Stimulated activated CD4-positive, alpha-beta T cell treated with anti-CD3 and anti-CD28 coated beads, Interleukin-2, amount 100 ng/mL, for 48 hours (primary cell): ENCODE results near the gene TK1.
"Not testable (repeated sequence)": the region's sequence is repeated elsewhere in the genome, so short reads cannot be mapped to it uniquely, and the experiment has no call there.

Experiments
- DNase-seq, 2 donors: peaks; one replicate each; pipeline ENCODE4 v3.0.0-alpha.2; 2020

TK1 gene

DNA sequence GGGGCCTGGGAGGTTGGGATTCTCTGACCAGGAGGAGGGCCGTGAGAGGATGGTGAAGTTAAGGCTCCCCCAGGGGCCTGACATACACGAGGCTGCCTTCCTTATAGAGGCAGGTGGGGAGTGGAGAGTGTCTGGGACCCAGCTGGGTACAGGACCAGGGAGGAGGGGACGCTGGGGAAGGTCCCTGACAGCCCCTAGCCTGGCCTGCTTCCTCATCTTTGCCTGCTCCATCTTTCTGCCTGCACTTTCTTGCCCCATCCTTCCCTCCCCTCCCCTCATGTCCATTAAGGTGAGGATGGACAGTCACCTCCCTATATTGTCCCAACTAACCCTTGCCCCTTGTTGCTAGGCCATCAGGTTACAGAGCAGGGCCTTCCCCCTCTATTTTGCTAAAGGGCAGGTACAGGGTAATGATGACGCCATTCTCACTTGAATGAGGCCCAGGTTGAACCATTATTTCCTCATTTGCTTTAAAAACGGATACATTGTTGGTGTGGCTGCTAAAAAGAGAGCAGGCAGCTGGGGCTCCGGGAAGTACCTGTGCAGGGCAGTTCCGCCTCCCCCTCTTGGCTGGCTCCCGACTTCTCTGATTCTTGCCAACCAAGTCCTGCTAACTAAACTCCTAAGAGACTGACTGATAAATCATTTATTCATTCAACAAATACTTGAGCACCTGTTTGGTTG lies 39.4 kb downstream of the TK1 start:
- no peak for DNase-seq

DNA sequence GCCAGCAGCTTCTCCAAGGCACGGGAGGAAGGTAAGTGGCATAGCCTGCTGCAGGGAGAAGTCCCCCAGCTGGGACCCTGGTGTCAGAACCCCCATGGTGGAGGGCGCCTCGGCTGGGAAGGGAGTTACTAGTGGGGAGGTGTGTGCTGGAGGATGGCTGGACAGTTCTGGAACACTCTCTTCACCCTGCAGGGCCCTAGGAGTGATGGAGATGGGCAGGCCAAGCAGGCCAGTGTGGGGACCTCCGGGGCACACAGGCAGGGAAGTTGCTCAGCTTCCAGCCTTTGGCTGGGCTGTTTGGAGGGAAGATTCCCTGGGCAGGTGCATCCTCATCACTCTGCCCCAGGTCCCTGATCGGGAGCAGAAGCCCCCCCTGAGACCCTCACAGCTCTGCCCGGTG lies 40.0 kb downstream of the TK1 start:
- DNase-seq = no peak

DNA sequence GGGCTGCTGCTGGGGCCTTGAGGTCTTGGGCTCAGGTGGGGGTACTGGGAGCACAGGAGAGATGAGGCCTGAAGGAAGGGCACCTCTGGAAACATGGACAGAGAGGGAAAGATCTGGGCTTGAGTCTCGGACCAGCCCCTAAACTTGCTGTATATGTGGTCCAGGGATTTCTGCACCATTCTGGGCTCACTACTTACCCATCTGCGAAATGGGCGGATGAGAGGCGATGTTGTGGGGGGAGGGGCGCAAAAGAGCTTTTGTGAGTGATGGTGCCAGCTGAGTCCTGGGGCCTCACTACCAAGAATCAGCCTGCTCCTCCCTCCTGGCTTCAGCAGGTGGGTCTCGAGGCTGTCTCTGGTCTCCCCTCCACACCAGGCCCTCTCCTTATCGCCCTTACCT lies 40.4 kb downstream of the TK1 start:
- DNase-seq = no peak

DNA sequence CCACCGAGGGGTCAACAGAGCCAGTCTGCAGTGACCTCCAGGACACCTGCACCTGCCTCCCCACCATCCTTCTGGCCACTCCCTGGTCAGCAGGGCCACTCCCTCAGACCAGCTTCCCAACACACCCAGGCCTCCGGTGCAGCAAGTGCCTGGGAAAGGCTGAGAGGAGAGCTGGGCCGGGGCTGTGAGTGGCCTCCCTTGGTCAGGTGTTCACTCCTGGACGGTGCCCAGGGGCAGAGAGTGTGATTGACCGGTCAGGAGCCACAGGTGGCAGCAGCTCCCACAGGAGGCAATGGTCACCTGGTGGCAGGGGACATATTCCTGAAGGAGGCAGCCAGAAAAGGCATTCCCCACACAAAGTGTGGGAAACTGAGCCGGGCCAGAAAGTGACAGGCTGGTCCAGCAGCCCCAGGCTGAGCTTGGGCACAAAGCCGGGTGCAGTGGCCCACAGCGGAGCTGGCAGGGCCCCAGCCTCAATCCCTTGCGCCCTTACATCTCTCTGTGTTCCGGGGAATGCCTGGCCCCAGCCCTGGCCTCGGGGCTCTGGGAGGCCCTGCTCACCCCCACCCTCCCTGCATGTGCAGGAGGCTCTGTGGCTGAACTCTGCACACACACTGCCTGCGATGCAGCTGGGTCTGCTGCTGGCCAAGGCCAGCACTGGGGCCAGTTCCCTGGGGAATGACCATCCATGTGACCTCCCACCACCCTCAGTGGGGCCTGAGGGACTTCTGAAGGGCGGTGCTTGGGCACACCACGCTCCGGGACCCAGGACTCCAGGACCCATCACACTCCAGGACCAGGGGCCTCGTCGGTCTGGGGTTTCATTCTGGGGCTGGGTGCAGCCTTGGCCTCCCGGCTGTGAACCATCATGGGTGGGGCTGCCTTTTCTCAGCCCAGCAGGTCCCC lies 41.9 kb downstream of the TK1 start:
- DNase-seq = no peak

DNA sequence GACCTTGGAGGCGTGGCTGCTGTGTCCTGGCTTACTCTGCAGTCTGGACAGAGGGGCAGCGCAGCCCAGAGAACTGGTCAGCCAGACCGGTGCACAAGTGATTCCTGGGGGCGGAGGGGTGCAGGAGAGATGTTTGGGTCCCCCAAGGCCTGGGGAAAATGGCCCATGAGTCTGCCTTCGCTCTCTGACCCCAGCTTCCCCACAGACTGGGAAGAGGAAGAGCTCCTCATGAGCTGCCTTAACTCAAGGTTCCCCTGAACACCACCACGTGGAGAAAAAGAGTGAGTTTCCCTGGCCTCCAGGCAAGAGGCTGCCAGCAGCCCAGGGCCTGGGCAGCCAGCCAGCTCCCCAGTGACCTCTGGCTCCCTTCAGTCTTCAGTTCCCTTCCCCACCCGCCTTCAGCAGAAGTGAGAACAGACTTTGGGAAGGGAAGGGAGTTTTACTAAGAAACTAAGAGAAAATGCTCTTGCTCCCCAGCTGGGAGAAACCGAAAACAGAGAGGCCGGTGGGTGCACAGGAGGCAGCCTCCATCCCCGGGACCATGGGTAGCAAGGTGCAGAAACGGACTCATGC lies 42.6 kb downstream of the TK1 start:
- no peak for DNase-seq

DNA sequence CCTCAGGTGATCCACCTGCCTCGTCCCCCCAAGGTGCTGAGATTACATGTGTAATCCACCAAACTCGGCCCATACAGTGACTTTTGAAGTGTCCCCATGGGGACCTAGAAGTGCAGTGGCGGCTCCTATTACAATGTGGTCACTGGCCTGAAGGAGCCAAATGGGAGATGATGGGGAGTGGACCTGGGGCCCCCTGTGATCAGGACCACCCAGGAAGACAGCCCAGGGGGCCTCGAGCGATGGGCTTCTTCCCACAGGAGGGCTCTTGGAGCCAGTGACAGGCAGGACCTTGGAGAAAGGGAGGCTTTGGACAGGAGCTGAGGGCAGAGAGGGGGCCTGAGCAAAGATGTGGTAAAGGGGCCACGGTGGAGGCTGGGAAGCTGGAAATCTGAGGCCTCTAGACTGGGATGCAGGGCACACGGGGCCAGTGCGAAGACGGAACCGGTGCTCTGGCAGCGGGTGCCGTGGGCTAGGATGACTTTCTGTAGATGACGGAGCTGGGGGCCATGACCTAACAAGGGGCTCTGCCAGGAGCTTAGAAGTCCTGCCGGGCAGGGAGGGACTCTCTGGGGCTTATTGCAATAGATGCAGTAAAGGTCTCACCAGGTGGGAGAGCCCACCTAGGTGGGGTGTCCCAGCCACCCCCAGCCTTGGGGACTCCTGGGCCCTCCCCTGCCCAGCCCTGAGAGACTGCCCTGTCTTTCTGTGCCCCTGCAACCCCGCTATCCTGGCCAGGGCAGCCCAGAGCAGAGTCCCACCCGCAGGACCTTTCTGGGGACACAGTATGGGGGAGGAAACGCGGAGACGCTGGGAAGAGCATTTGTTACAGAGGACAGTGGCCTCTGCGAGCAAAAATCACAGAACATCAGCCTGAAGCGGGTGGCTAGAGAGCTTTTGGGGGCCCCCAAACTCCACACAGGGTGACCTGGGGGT lies 43.4 kb downstream of the TK1 start:
- DNase-seq = no peak

DNA sequence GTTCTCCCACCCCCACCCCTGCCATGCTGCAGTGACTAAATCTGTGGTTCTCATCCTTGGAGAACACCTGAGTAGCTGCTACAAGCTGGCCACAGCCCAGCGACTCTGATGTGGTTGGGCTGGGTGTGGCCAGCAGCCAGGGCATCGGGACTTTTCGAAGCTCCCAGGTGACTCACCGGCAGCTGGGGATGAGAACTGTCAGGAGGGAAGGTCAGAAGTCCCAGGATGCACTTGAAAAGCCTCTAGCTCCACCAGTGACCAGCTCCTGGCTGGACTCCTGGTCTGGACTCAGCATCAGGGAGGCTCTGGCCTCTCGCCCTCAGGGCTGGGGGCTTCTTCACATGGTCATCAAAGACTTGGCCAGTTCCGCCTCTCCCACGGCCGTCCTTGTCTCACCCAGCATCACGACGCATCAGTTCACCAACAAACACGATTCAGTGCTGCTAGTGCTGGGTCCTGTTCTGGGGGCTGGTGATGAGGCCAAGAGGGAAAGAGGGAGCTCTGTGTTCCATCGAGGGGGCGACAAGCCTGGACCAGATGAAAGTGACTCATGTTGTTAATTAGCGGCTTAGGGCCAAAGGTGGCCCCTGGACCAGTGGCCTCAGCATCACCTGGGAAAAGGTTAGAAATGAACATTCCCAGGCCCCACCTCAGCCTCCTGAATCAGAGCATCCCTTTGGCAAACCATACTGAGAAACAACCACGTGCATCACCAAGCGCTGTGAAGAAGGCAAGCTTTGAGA lies 44.6 kb downstream of the TK1 start:
- no peak for DNase-seq

DNA sequence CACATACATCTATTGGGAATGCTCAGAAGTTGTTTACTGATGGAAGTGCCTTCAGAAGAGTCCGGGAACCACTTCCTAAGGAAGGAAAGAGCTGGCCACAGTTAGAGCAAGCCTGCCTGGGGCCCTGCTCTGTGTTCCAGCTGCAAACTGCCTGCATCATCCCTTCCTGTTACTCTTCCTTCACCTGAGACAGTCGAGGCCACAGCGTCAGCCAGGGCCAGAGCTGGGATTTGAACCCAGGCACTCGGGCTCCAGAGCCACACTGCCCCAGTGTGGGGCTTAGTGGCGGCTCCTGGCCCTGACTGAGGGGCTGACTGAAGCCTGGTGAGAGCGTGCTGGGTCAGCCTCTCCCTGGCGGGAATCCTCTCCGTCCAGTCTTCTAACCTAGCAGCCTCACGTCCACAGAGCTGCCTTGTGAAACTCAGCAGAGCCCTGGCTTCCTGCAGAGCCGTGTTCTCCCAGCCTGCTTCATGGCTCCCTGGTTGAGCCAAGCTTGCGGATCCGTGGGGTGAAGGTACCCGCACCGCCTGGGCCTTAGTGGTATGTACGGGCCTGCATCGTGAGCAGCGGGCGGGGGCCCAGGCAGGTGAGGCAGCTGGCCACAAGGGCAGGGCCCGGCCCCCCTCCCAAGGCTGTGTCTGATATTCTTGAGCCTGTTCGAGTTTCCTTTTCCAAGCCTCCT lies 45.3 kb downstream of the TK1 start:
- no peak for DNase-seq

DNA sequence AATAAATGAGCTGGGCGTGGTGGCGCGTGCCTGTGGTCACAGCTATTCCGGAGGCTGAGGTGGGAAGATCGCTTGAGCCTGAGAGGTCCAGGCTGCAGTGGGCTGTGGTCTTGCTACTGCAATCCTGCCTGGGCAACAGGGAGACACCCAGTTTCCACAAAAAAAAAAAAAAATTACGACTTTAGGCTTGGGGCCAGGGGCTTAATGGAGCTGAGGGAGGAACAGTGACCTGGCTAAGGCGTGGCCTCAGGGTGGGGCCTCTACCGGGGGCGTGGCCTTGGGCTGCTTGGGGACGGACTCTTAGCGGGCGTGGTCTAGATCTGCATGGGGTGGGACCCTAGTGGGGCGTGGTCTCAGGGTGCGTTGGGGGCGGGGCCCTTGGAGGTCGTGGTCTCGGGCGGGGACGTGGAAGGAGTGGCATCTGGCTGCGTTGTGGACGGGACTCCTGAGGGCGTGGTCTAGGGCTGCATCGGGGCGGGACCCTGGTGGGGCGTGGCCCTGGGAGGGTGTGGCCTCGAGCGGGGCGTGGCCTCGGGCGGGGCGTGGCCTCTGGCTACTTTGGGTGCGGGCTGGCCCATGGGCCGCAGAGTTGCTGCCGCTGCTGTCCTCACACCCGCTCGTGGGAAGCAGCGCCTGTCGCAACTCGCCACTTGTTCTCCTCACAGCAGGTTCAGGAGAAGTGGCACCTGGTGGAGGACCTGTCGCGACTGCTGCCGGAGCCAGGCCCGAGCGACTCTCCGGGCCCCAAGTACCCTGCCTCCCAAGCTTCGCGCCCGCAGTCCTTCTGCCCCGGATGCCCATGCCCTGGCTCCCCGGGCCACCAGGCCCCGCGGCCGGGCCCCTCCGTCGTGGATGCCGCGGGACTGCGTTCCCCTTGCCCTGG lies 46.4 kb downstream of the TK1 start:
- peak; percentile 92 to 98 for DNase-seq

DNA sequence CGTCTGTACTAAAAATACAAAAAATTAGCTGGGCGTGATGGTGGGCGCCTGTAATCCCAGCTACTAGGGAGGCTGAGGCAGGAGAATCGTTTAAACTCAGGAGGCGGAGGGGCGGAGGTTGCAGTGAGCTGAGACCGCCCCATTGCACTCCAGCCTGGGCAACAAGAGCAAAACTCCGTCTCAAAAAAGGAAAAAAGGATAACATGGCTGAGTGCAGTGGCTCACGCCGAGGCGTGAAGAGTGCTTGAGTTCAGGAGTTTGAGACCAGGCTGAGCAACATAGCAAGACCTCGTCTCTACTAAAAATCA lies 47.0 kb downstream of the TK1 start:
- not testable (repeated sequence) for DNase-seq

DNA sequence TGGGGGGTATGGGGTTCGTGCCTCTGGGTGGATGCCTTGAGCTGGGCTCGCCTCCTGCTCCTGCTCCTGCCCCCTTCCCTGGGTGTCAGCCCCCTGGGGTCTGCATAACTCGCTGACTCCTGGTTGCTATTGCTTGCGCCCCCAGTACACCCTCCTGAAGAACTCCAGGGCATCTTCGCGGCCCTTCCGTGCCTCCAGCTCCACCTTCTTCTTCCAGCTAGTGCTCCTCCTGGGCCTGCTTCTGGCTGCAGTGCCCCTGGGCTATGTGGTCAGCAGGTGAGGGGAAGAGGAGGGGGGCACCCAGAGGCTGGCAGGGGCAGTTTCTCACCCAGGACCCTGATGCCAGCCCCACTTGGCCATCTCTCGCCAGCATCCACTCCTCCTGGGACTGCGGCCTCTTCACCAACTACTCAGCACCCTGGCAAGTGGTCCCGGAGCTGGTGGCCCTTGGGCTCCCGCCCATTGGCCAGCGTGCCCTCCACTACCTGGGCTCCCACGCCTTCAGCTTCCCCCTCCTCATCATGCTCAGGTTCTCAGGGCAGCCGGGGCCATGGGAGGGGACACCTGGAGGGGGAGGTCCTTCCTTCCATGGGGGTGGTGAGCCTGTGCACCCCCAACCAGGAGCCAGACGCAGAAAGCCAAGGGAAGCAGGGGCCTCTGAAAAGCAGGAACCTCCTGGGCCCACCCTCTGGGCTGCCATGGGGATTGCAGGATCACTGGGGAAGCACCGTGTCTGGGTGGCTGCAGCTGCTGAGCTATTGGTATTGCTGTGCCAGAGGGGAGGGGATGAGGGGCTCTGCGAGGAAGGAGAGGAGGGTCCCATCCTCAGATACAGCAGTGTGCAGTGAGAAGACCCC lies 48.4 kb downstream of the TK1 start:
- DNase-seq = no peak

DNA sequence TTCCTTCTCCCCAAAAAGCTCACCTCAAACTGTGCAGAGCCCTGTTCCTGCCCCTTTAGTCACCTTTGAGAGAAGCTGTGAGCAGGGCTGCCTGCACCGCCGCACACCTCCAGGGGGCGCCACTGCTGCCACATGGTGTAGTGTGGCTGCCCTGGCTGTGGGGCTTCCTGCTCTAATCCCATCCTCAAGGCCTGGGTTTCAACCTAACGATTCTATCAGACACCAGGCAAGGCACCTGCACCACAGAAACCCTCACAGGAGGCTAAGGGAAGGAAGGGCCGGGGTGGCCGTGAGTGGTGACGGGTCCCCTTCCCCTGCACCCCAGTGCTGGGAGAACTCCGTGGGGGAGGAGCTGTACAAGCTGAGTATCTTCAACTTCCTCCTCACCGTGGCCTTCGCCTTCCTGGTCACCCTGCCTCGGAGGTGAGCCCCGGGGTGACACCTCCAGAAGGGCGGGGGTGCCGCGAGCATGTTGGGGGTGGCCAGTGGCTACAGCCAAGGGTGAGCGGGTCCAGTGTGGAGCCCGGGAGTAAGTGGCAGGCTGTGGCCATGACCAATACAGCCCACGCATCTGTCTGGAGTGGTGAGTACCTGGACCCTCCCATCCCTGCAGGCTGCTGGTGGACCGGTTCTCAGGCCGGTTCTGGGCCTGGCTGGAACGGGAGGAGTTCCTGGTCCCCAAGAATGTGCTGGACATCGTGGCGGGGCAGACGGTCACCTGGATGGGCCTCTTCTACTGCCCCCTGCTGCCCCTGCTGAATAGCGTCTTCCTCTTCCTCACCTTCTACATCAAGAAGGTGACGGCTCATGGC lies 49.3 kb downstream of the TK1 start:
- peak in 1 of 2 donors; percentile 52 for DNase-seq

DNA sequence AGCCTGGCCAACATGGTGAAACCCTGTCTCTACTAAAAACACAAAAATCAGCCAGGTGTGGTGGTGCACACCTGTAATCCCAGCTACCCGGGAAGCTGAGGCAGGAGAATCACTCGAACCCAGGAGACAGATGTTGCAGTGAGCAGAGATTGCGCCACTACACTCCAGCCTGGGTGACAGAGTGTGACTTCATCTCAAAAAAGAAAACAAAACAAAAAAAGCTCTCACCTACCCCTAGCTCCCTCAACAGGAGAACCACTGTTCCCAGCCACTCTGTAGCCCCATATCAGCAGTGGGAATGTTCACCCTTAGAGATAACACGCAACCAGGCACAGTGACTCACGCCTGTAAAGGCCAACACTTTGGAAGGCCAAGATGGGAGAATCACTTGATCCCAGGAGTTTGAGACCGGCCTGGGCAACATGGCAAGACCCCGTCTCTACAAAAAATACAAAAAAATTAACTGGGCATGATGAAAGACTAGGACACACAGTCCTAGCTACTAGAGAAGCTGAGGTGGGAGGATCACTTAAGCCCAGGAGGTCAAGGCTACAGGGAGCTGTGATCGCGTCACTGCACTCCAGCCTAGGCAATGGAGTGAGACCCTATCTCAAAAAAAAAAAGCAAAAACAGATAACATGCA lies 50.9 kb downstream of the TK1 start:
- no peak for DNase-seq

DNA sequence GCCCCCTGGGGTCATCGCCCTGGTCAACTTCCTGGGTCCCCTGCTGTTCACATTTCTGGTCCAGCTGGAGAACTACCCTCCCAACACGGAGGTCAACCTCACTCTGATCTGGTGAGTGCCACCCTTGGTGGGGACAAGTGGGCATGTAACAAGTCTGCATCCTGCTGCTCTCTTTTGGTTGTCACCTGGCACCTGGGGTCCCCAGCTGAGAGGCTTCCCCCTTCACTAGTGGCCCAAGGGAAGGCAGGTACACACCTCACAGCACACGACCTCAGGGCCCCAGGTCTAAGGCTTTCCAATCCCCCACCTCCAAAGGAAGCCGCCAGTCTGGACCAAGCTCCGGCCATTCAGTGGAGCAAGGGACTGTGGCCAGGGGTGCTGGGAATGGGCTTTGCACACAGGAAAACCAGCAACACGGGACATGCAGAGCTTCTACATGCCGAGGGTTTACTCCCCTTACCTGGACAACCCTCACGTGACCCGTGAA lies 51.9 kb downstream of the TK1 start:
- no peak for DNase-seq

DNA sequence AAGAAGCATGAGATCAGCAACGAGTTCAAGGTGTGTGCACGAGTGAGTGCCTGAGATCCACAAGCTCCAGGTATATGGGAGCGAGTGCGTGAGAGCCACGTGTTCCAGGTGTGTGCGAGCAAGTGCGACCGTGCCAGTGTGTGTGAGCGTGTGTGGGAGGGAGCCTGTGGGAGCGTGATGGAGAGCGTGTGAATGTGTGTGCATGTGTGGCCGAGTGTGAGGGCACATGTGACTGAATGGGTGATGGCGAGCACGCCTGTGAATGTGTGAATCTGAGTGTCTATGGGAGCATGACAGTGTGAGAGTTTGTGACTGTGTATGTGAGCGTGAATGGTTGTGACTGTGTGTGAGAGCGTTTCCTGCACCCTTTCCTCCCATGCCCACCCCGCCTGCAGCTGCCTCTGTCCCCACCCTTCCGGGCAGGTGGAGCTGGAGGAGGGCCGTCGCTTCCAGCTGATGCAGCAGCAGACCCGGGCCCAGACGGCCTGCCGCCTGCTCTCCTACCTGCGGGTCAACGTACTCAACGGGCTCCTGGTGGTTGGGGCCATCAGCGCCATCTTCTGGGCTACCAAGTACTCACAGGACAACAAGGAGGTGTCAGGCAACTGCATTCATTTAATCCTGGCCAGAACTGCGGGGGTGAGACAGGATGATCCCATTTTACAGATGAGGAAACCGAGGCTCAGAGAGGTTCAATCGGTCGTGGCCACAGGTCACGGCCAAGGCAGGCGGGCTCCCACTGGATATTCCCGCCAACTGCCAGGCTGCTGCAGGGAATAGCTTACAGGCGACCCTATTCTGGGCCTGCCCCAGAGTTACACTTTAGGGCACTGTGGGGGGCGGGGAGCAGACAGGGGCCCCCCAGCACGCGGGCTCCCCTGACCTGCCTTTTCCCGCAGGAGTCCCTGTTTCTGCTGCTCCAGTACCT lies 52.6 kb downstream of the TK1 start:
- DNase-seq = peak in 1 of 2 donors; percentile 63

DNA sequence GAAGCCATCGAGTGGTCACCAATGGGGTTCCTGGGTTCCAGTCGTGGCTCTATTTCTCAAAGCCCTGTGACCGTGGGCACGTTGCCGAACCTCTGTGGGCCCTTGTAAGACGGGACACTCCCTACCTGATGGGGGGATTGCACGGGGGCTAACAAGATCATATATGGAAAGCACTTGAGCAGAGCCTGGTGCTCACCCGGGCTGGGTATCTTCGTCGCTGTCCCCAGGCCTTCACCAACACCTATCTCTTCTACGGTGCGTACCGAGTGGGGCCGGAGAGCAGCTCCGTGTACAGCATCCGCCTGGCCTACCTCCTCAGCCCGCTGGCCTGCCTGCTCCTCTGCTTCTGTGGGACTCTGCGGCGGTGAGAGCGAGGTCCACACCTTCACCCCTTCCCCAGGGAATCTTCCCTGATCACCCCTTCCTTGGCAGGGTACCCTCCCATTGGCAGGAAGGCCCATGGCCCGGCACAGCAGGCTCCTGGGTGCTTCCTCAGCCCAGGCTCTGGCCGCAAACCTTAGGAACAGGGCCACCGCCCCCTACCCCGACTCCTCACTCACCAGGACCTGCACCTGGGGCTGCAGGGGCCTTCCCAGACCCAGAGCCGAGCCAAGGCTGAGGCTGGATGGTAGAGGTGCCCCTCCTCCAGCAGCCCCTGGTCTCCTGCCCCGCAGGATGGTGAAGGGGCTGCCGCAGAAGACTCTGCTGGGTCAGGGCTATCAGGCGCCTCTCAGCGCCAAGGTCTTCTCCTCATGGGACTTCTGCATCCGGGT lies 53.5 kb downstream of the TK1 start:
- DNase-seq = no peak
